H1 (cell line): Measurements from ENCODE around the gene NPM1. TPM values are rescaled to one million over a fixed set of nuclear protein-coding genes. Genes with fewer than 3 reads are reported as not detected.
A peak's percentile ranks its signal among the peaks of the same experiment; 100 is the strongest.

Experiments used
- CTCF ChIA-PET: fragments of 300-600 bp; sonication (Branson Sonifier 250); formaldehyde crosslinking; loops from one replicate; lab custom pipeline; 2021; ENCODE audit not compliant: partially characterized antibody; lab: Charles Lee
- POLR2A ChIA-PET: fragments of 300-600 bp; sonication (Branson Sonifier 250); formaldehyde crosslinking; loops from one replicate; lab custom pipeline; 2021; ENCODE audit warnings: inconsistent platforms; ENCODE audit not compliant: partially characterized antibody; lab: Charles Lee
- DNase-seq, 2 experiments: peaks; one replicate each; pipeline versions ENCODE4 v3.0.0 to v3.0.0-alpha.2; 2010 to 2022; ENCODE audit warnings: low spot score in 2 of 2, low read depth in 1 of 2, mixed read lengths in 1 of 2
- FAIRE-seq: peaks from 2 replicates; lab custom pipeline; 2011; peaks lifted over from hg19 to GRCh38; lab: Jason Lieb, UNC
- H2AFZ ChIP-seq: 2 replicates; pipeline ENCODE4 v1.8.1; 2012; ENCODE audit warnings: low read length, inconsistent platforms
- H2AK5ac ChIP-seq: 2 replicates; pipeline ENCODE4 v1.6.1; 2013; ENCODE audit warnings: low read depth, low read length
- H2BK120ac ChIP-seq: replicated peaks from 2 replicates; pipeline ENCODE3; 2013; ENCODE audit warnings: low read depth, low read length, inconsistent platforms
- H2BK12ac ChIP-seq: 2 replicates; pipeline ENCODE4 v1.6.1; 2013; ENCODE audit warnings: low read depth, low read length
- H2BK15ac ChIP-seq: 2 replicates; pipeline ENCODE4 v1.6.1; 2013; ENCODE audit warnings: low read length
- H2BK20ac ChIP-seq: 2 replicates; pipeline ENCODE4 v1.6.1; 2013; ENCODE audit warnings: low read length
- H2BK5ac ChIP-seq: 2 replicates; pipeline ENCODE4 v1.6.1; 2013; ENCODE audit warnings: low read depth, low read length
- H3K14ac ChIP-seq: 2 replicates; pipeline ENCODE4 v1.6.1; 2013; ENCODE audit warnings: inconsistent platforms; ENCODE audit not compliant: insufficient read length
- H3K18ac ChIP-seq: 2 replicates; pipeline ENCODE4 v1.6.1; 2013; ENCODE audit warnings: low read length; ENCODE audit errors: extremely low read depth
- H3K23ac ChIP-seq: 2 replicates; pipeline ENCODE4 v1.6.1; 2013; ENCODE audit warnings: inconsistent platforms; ENCODE audit not compliant: insufficient read length
- H3K23me2 ChIP-seq: 2 replicates; pipeline ENCODE4 v1.6.1; 2013; ENCODE audit warnings: low read depth, low read length
- H3K27ac ChIP-seq: 2 replicates; pipeline ENCODE4 v1.6.1; 2011; ENCODE audit warnings: low read depth, low read length, inconsistent platforms
- H3K27me3 ChIP-seq, 4 experiments: replicated peaks in 1 of 4; 1 replicate in 1 of 4; 2 replicates in 3 of 4; pipeline versions ENCODE4 v1.6.1 to v1.8.1; 2011 to 2013; ENCODE audit warnings: low read length in 3 of 4, mild to moderate bottlenecking in 3 of 4, inconsistent platforms in 2 of 4, mixed read lengths in 2 of 4, moderate library complexity in 1 of 4; ENCODE audit not compliant: control insufficient read depth in 3 of 4, insufficient read depth in 3 of 4; ENCODE audit errors: extremely low read depth in 1 of 4
- H3K36me3 ChIP-seq, 4 experiments: 2 replicates each; pipeline versions ENCODE4 v1.6.1 to v1.8.1; 2011 to 2013; ENCODE audit warnings: mild to moderate bottlenecking in 4 of 4, low read length in 3 of 4, moderate library complexity in 2 of 4, control low read depth in 1 of 4, inconsistent platforms in 1 of 4; ENCODE audit not compliant: insufficient read depth in 4 of 4, control insufficient read depth in 2 of 4
- H3K4ac ChIP-seq: replicated peaks from 2 replicates; pipeline ENCODE3; 2013; ENCODE audit warnings: low read length, low read depth, mixed read lengths, inconsistent platforms; ENCODE audit not compliant: insufficient read length
- H3K4me1 ChIP-seq, 4 experiments: replicated peaks in 1 of 4; 1 replicate in 1 of 4; 2 replicates in 3 of 4; pipeline versions ENCODE4 v1.6.1 to v1.8.1; 2011 to 2013; ENCODE audit warnings: low read length in 3 of 4, inconsistent platforms in 2 of 4, mixed read lengths in 1 of 4; ENCODE audit not compliant: insufficient read depth in 4 of 4, control insufficient read depth in 3 of 4
- H3K4me2 ChIP-seq, 2 experiments: 2 replicates each; pipeline versions ENCODE4 v1.6.1 to v1.8.1; 2011 to 2013; ENCODE audit warnings: low read depth in 2 of 2, low read length in 2 of 2, control low read depth in 1 of 2, inconsistent platforms in 1 of 2, mild to moderate bottlenecking in 1 of 2; ENCODE audit not compliant: insufficient read depth in 1 of 2
- H3K4me3 ChIP-seq, 4 experiments: fragments of 200-600, 300-600 bp in 1 of 4; sonication (generic), shearing (Covaris generic), sonication (Bioruptor Twin) in 1 of 4; 2 replicates each; pipeline versions ENCODE4 v1.5.1 to v1.8.1; 2011 to 2016; ENCODE audit warnings: low read length in 4 of 4, low read depth in 3 of 4, control low read depth in 2 of 4, inconsistent platforms in 2 of 4, mild to moderate bottlenecking in 2 of 4, mixed read lengths in 1 of 4, moderate library complexity in 1 of 4; ENCODE audit not compliant: insufficient read depth in 2 of 4; ENCODE audit errors: extremely low read depth in 1 of 4
- H3K56ac ChIP-seq: replicated peaks from 2 replicates; pipeline ENCODE3; 2013; ENCODE audit warnings: low read depth, mild to moderate bottlenecking, mixed read lengths, low read length, inconsistent platforms; ENCODE audit not compliant: insufficient read length
- H3K79me1 ChIP-seq: 2 replicates; pipeline ENCODE4 v1.6.1; 2013; ENCODE audit warnings: low read depth, low read length, control low read depth
- H3K79me2 ChIP-seq, 2 experiments: 2 replicates each; pipeline versions ENCODE4 v1.6.1 to v1.8.1; 2012 to 2013; ENCODE audit warnings: low read length in 2 of 2, mild to moderate bottlenecking in 2 of 2, inconsistent platforms in 1 of 2; ENCODE audit not compliant: insufficient read depth in 2 of 2, control insufficient read depth in 1 of 2
- H3K9ac ChIP-seq, 4 experiments: replicated peaks in 1 of 4; 1 replicate in 1 of 4; 2 replicates in 3 of 4; pipeline versions ENCODE4 v1.6.1 to v1.8.1; 2011 to 2013; ENCODE audit warnings: low read depth in 3 of 4, low read length in 3 of 4, control low read depth in 2 of 4, mild to moderate bottlenecking in 2 of 4, moderate library complexity in 2 of 4, inconsistent platforms in 1 of 4; ENCODE audit errors: extremely low read depth in 1 of 4
- H3K9me3 ChIP-seq, 2 experiments: 2 replicates each; pipeline versions ENCODE4 v1.6.1 to v1.8.1; 2012 to 2013; ENCODE audit warnings: mild to moderate bottlenecking in 2 of 2, moderate library complexity in 2 of 2, control low read depth in 1 of 2, inconsistent platforms in 1 of 2, low read depth in 1 of 2, low read length in 1 of 2, mixed read lengths in 1 of 2; ENCODE audit not compliant: insufficient read depth in 2 of 2
- H4K20me1 ChIP-seq, 2 experiments: replicated peaks in 1 of 2; 2 replicates each; pipeline versions ENCODE3 to v1.8.1; 2011 to 2013; ENCODE audit warnings: inconsistent platforms in 2 of 2, low read length in 2 of 2, mild to moderate bottlenecking in 1 of 2; ENCODE audit not compliant: insufficient read depth in 2 of 2, control insufficient read depth in 1 of 2
- H4K5ac ChIP-seq: 2 replicates; pipeline ENCODE4 v1.6.1; 2013; ENCODE audit warnings: low read length, low read depth, mixed read lengths, inconsistent platforms; ENCODE audit not compliant: insufficient read length
- H4K8ac ChIP-seq: 2 replicates; pipeline ENCODE4 v1.8.0; 2013; ENCODE audit warnings: mild to moderate bottlenecking, moderate library complexity, low read length, inconsistent platforms; ENCODE audit not compliant: insufficient read depth; ENCODE audit errors: extremely low read depth
- H4K91ac ChIP-seq: replicated peaks from 2 replicates; pipeline ENCODE3; 2013; ENCODE audit warnings: low read length, mixed read lengths, inconsistent platforms; ENCODE audit not compliant: insufficient read length
- ASH2L ChIP-seq: fragments of 200-600, 300-600 bp; sonication (generic); IDR thresholded peaks from one replicate; pipeline ENCODE4 v1.7.1; 2017; ENCODE audit warnings: low read length
- CTBP2 ChIP-seq: IDR thresholded peaks from 2 replicates; pipeline ENCODE4 v1.7.0; 2011; ENCODE audit warnings: borderline replicate concordance, mild to moderate bottlenecking, moderate library complexity, mixed read lengths, low read length; ENCODE audit not compliant: insufficient read depth, insufficient read length
- CTCF ChIP-seq, 3 experiments: IDR thresholded peaks; 1 replicate in 2 of 3; 2 replicates in 1 of 3; pipeline versions ENCODE4 v1.5.1 to v1.6.1; 2011; ENCODE audit warnings: low read length in 3 of 3, mild to moderate bottlenecking in 3 of 3, inconsistent platforms in 2 of 3, low read depth in 1 of 3, moderate library complexity in 1 of 3; ENCODE audit not compliant: insufficient read depth in 1 of 3; ENCODE audit errors: control extremely low read depth in 1 of 3
- EGR1 ChIP-seq: IDR thresholded peaks from 2 replicates; pipeline ENCODE4 v1.6.1; 2011; ENCODE audit warnings: low read depth, low read length, borderline replicate concordance
- HDAC6 ChIP-seq: IDR thresholded peaks from one replicate; pipeline ENCODE4 v1.7.1; 2012; ENCODE audit warnings: low read depth, mild to moderate bottlenecking, inconsistent platforms, low read length, moderate library complexity
- MAX ChIP-seq: IDR thresholded peaks from 2 replicates; pipeline ENCODE4 v1.6.1; 2012; ENCODE audit warnings: inconsistent platforms
- RBBP5 ChIP-seq: IDR thresholded peaks from 2 replicates; pipeline ENCODE4 v1.7.1; 2012; ENCODE audit warnings: low read depth, mild to moderate bottlenecking, inconsistent platforms, low read length, moderate library complexity, borderline replicate concordance
- SUZ12 ChIP-seq: fragments of 200-600 bp; sonication (generic); IDR thresholded peaks from 2 replicates; pipeline ENCODE4 v1.6.1; 2012; ENCODE audit warnings: mild to moderate bottlenecking, inconsistent platforms, low read length, moderate library complexity, mixed read lengths
- TAF1 ChIP-seq: IDR thresholded peaks from 2 replicates; pipeline ENCODE4 v1.6.1; 2011; ENCODE audit warnings: mild to moderate bottlenecking, low read depth, low read length
- WGBS, 2 experiments: shearing (Covaris generic) in 1 of 2; methylation state at CpG; one replicate each; pipeline versions ENCODE4 v1.1.6 to v1.1.7; 2013 to 2015; ENCODE audit warnings: low lambda C conversion rate in 2 of 2, mixed read lengths in 2 of 2, inconsistent platforms in 1 of 2, low coverage in 1 of 2, missing lambda C conversion rate in 1 of 2; ENCODE audit not compliant: insufficient replicate concordance in 2 of 2, insufficient coverage in 1 of 2, insufficient read length in 1 of 2; ENCODE audit errors: extremely low coverage in 1 of 2, missing lambda C conversion rate in 1 of 2; 5-methylcytosine and 5-hydroxymethylcytosine counted together
- polyA plus RNA-seq, 7 experiments: library from polyadenylated mRNA; depleted of rRNA in 3 of 7; stranded (reverse) in 5 of 7; unstranded in 2 of 7; fragments of >200 nt in 5 of 7; fragments of 200-250 nt in 2 of 7; gene quantifications; 1 replicate in 5 of 7; 2 replicates in 1 of 7; 4 replicates in 1 of 7; pipeline versions ENCODE4 v1.2.1 to v1.2.3, GENCODE V29; 2011 to 2013; ENCODE audit warnings: missing spikeins in 2 of 7, mixed read lengths in 2 of 7
- total RNA-seq: library from RNA; stranded (reverse); fragmentation: NEBNext Ultra II Directional; extraction: Animal tissue kit (Norgen Biotek cat#: 25700); gene quantifications from 2 replicates; pipeline ENCODE4 v1.2.1, GENCODE V29; 2021

Gene NPM1
- total and polyA plus RNA-seq, 2 of the 8 experiments (the other 6 are each of a cell fraction or from before 2014, with no cell fraction given): 2,182 to 4,042 TPM

GRCh38 chr5:171437286-171437821, 49.7 kb downstream of the NPM1 start:
- Histone ChIP-seq H2BK120ac (no peak overlapping the region), H2BK5ac (peak overlapping the region; percentile 60; the same call in 1 of the 2 replicates), H3K4ac (no peak overlapping the region), H2BK12ac (peak overlapping the region; percentile 96; the same call in 1 of the 2 replicates), H2AFZ (peak overlapping the region; percentile 57), H3K27me3 (no peaks in the 10 kb centered on the region), H3K23ac (no peak overlapping the region), H3K18ac (peak overlapping the region; percentile 78), H3K9ac (no peak overlapping the region), H3K4me3 (peak overlapping the region in 1 of 4 experiments; percentile 1; a peak in 2 of 8 replicates), H3K79me2 (no peaks in the 10 kb centered on the region), H2BK15ac (no peak overlapping the region; the same call in 1 of the 2 replicates), H2BK20ac (peak overlapping the region; percentile 72; the same call in 1 of the 2 replicates), H4K20me1 (peaks cover 0 to 2% of the 10 kb centered on the region in 2 experiments), H3K23me2 (no peaks in the 10 kb centered on the region; the same call in 1 of the 2 replicates), H3K27ac (no peak overlapping the region), H4K5ac (no peak overlapping the region), H4K8ac (peak overlapping the region; percentile 81; the same call in 1 of the 2 replicates), H3K36me3 (no peaks in the 10 kb centered on the region), H4K91ac (peak overlapping the region; percentile 41), H2AK5ac (no peak overlapping the region), H3K14ac (no peak overlapping the region), H3K4me1 (peaks cover 0 to 38% (median 23%) of the 10 kb centered on the region in 4 experiments; a peak in 6 of 7 replicates), H3K56ac (no peak overlapping the region), H3K79me1 (no peaks in the 10 kb centered on the region), H3K4me2 (peak overlapping the region; percentile 26; a peak in 2 of 4 replicates), H3K9me3 (no peaks in the 10 kb centered on the region)
- CTCF ChIA-PET: interaction anchor here (1.0 to 6.3 kb wide), 9 partner anchors 12 to 193 kb away, joined by 3 to 56 read pairs (median 3); partner anchors contain the start of gene FGF18
- WGBS, 2 experiments: 45% methylated on average over 13 of the region's 14 CpGs; no CpG with 5 or more reads in 1 of the 2 experiments
- DNase-seq: no peak
- POLR2A ChIA-PET: interaction anchor here (0.8 to 1.6 kb wide), 8 partner anchors 10 to 49 kb away, joined by 3 to 8 read pairs (median 4); partner anchors contain the start of gene NPM1
- no peak for FAIRE-seq
- TF ChIP-seq MAX (peak; percentile 31; the same call in 1 of the 2 replicates), EGR1 (peak; percentile 85), ASH2L (peak; percentile 62), CTBP2 (peak; percentile 45), CTCF (IDR thresholded peaks at IDR 0.05; ENCODE audit: control extremely low read depth in 1 of 3, insufficient read depth in 1 of 3, low read depth in 1 of 3, low read length in 3 of 3) (peak in 1 of 3 experiments; percentile 14; a peak in 1 of 4 replicates), HDAC6 (no peak), TAF1 (no peak), RBBP5 (0 out of 2 replicates have a peak, but pooled peaks have one; percentile 67), SUZ12 (0 out of 2 replicates have a peak, but pooled peaks have one; percentile 32)
